Measurements from ENCODE around the gene EGFL8. TPM values are rescaled to one million over a fixed set of nuclear protein-coding genes. Genes with fewer than 3 reads are reported as not detected.

Gene EGFL8
- total RNA-seq: 7.0 and 8.7 TPM in 2 replicates

GRCh38 chr6:32164295-32164694 is at the start of gene EGFL8:
Gene EGFL8 (plus strand): TSS chr6:32164595. CDS start chr6:32166166, 1,571 bp downstream.
- intact Hi-C loops (cut with micrococcal nuclease): no loop called here

DNA sequence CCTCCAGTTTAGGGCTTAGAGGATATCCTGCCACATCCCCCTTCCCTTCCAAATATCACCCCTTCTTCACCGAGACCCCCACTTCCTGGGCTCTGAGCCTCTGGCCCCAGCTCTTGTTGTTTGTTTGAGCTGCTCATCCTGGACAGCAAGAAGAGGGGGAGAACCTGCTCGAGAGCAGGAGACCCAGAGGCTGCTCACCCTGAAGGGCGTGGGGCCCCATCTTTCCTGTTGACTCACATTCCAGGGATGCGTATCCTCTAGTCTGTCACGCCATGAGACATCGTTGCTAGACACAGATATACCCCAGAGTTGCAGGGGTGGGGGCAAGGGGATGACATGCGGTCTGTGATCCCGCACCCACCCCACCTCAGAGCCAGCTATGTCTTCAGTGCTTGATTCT is 49.6 kb upstream of the EGFL8 start:
- intact Hi-C loops (cut with micrococcal nuclease): no loop called here

DNA sequence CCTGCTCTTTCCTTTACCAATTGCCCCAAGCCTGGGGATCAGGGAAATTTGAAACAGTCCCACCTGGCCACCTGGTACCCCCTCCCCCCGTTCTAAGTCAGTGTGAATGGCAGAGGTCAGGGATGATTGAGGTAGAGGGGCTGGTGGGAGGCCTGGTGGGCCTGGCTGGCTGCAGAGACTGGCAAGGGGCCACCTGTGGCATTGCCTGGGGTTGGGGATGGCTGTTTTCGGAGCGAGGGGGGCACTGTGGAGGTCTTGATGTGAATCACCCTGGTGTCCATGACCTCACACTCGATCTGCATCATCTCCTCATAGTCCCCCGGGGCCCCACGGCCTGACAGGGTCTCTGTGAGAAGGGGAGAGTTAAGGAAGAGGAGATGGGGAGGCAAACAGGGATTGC is 48.8 kb upstream of the EGFL8 start:
- intact Hi-C loops (cut with micrococcal nuclease): no loop called here

DNA sequence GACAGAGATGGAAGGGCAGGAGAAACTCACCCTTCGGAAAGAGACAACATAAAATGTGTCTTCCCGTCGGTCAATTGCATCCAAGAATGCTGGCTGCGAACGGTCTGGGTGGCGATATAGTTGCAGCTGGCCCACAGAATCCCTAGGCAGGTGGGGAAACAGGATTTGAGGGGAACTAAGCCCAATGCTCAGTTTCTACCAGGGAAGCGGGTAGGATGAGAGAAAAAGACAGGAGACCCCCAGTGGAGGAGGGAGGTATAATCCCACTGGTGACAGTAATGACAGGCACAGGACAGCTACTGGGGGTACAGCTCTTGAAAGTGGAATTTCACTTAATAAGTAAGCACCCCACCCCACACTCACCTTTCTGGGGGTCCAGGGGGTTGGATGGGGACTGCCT is 47.7 kb upstream of the EGFL8 start:
- intact Hi-C loops (cut with micrococcal nuclease): no loop called here

- intact Hi-C loops (cut with micrococcal nuclease): no loop called here
Observed at GRCh38 chr6:32117461-32117860, 46.9 kb upstream of the EGFL8 start.

DNA sequence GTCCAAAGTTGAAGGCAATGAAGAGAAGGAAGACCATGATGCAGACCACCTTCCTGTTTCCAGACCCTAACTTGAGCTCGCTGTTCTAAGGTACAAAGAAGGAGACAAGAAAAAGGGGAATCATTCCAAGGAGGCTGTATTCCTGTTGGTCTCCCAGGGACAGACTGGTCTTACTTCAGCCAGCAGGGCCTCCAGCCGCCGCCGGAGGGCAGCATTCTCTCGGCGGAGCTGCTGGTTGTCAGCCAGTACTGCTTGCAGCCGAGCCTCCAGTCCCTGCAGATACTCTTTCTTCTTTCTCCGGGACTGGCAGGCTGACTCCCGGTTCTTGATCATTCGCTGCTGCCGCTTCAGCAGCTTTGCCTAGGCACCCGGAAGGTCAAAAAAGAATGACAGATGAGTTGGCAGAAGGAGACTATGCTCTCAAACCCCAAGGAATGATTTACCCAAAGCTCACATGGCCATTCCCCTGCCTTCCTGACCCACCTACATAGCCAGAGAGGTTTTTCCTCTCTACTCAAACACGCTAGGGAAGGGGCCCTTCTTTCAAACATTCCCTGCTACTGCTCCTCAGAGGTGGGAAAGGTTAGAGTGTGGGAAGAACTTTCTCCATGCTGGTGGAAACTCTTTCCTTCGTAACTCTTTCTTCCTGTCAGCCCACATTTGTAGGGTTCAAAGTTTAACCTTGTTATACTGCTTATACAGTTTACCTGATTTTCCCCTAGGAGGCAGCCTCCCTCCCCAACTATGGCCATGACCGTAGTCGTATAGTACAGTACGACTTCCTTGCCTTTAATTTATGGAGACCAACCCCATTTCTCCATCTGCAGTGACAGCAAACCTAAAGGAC is 45.4 kb upstream of the EGFL8 start:
- intact Hi-C loops (cut with micrococcal nuclease): loop anchor here (1.0 kb wide), 1 partner anchor 35 kb away; the partner anchor contains the start of gene PPT2

DNA sequence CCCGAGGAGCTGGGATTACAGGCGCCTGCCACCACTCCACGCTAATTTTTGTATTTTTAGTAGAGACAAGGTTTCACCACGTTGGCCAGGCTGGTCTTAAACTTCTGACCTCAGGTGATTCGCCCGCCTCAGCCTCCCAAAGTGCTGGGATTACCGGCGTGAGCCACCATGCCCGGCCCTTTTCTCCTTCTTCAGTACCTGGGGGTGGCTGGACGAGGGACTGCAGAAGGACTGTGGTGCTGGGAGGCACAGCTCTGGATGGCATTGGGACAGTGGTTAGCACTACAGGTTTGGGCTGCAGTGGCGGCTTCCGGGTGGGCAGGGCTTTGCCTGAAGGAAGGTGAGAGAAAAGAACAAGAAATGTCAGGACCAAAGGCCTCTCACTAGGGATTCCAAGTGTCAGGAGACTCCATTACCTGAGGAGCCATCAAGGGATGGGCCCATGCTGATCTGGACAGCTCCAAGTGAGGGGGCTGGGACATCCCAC is 43.8 kb upstream of the EGFL8 start:
- intact Hi-C loops (cut with micrococcal nuclease): loop anchor here (10.0 kb wide), 1 partner anchor 146 kb away; the partner anchor contains the start of gene DXO

GRCh38 chr6:32123681-32124080 is 40.7 kb upstream of the EGFL8 start:
- intact Hi-C loops (cut with micrococcal nuclease): loop anchor here (10.0 kb wide), 1 partner anchor 149 kb away; the partner anchor contains the start of gene DXO

DNA sequence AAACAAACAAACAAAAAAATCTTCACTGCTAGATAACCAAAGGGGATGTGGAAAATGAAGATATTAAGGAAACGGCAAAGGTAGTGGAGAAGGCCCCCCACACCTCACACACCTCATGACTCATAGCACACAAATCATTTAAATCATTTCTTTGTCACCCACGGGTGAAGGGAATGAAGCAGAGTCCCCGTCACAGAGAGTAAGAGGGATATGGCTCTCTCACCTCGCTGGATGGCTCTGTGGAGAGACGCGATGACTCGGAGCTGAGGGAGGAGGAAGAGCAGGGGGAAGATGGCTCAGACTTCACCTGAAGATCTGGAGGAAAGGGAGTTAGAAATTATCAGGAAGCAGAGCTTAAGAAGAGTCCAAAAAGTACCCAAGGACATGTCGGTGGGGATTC is 37.5 kb upstream of the EGFL8 start:
- intact Hi-C loops (cut with micrococcal nuclease): loop anchor here (10.0 kb wide), 1 partner anchor 152 kb away; the partner anchor contains the start of gene DXO

DNA sequence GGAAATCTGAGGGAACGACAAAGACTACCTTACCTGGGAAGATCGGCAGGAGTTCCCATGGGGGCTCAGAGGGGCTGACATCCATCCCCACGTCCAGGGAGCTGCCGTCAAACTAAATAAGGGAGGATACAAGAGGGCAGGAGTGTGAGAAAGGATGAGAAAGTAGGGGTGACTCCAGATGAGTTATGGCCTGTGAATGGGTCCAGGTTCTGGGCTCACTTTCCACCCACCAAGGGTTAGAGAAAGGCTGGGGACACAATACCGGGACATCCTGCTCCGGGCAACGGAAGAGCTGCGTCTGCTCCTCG is 37.0 kb upstream of the EGFL8 start:
- intact Hi-C loops (cut with micrococcal nuclease): loop anchor here (10.0 kb wide), 1 partner anchor 153 kb away; the partner anchor contains the start of gene DXO

- intact Hi-C loops (cut with micrococcal nuclease): loop anchor here (1.0 to 10.0 kb wide), 4 partner anchors 62 to 391 kb away; partner anchors contain the start of genes CLIC1, DXO, NEU1 and PBX2
Observed at GRCh38 chr6:32127717-32128592, 36.4 kb upstream of the EGFL8 start, which contains the start of gene ATF6B. Gene ATF6B (minus strand): TSS chr6:32128246. CDS start chr6:32128207, 39 bp downstream.

DNA sequence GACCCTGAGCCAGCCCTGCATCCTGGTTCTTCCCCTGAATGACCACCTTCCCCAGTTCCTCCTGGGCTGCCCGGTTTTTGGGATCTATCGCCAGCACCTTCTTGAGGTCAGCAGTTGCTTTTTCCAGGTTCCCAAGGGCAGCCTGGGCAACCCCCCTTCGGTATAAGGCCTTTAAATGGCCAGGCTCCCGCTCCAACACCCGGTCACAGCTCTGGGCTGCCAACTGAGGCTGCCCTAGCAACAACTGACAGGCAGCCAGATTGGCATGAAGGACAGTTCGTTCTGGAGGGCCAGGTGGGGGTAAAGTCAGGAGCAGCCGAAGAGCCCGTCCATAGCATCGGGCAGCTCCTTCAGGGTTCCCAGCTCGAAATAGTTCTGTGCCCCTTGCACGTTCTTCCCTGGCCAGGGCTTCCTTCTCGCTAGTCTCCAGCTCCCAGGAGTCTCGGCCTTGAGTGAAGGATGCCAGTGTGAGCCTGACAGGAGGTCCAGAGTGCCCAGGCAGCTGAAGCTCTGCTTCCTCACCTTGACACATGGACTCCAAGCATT is 35.6 kb upstream of the EGFL8 start:
- intact Hi-C loops (cut with micrococcal nuclease): loop anchor here (1.0 to 10.0 kb wide), 4 partner anchors 61 to 392 kb away; partner anchors contain the start of genes CLIC1, DXO, NEU1 and PBX2

GRCh38 chr6:32129297-32130088 is 34.9 kb upstream of the EGFL8 start:
- intact Hi-C loops (cut with micrococcal nuclease): loop anchor here (1.0 to 10.0 kb wide), 7 partner anchors 25 to 587 kb away; partner anchors contain the start of genes AGPAT1, CLIC1, DDX39B and DXO

DNA sequence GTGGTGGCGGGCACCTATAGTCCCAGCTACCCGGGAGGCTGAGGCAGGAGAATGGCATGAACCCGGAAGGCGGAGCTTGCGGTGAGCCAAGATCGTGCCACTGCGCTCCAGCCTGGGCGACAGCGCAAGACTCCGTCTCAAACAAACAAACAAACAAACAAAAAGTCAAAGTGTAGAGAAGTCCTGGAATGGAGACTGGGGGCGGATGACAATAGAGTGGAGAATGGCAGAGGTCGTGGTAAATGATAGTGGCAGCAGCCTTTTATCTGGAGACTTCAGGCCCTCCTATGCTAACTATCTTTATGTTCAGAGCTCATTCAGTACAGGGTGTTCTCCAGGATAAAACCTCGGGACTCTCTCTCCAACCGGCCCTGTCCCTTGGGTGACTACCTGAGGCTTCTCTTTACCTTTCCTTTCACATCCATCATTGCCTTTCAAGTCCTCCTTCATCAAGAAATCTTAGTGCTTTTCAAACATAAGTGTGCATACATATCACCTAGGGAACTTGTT is 32.9 kb upstream of the EGFL8 start:
- intact Hi-C loops (cut with micrococcal nuclease): loop anchor here (5.0 kb wide), 1 partner anchor 589 kb away; the partner anchor contains the start of gene DDX39B

GRCh38 chr6:32132110-32132509 is 32.3 kb upstream of the EGFL8 start:
- intact Hi-C loops (cut with micrococcal nuclease): loop anchor here (5.0 kb wide), 1 partner anchor 590 kb away; the partner anchor contains the start of gene DDX39B

DNA sequence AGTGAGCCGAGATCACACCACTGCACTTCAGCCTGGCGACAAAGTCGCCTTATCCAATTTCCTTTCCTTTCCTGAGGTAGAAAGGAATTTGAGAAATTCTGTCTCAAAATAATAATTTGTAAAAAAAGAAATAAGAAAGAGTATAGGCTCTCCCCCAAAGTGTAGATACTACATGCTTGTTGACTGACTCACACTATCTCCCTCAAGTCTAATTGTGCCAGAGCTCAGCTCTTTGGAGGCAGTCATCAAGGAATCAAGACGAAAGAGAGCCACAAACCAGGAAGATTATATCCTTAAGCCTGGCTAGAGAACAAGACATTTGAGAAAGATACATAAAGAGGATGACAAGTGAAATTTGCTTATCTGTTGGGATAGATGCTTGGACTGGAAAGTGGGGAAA is 30.6 kb upstream of the EGFL8 start:
- intact Hi-C loops (cut with micrococcal nuclease): loop anchor here (5.0 kb wide), 1 partner anchor 591 kb away; the partner anchor contains the start of gene DDX39B

GRCh38 chr6:32137454-32137853 is 26.9 kb upstream of the EGFL8 start:
- intact Hi-C loops (cut with micrococcal nuclease): no loop called here

DNA sequence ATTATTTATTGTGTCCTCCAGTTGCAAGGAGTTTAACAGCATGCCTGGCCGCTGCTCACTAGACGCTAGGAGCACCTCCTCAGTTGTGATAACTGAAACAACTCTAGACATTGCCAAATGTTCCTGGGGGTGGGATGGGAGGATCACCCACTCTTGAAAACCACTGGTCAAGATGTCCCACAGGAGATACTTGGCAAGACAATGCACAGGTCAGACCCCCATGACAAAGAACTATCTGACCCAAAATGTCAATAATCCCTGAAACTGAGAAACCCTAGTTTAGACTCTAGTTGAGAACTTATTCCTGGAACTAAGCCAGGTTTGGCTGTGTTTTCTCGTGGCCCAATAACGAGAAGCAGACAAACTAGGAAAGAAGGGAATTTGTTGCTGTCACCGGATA is 24.8 kb upstream of the EGFL8 start:
- intact Hi-C loops (cut with micrococcal nuclease): no loop called here

GRCh38 chr6:32140420-32141046 is 23.9 kb upstream of the EGFL8 start:
- intact Hi-C loops (cut with micrococcal nuclease): no loop called here
